ENCODE data around the gene SSR3. TPM values are rescaled to one million over a fixed set of nuclear protein-coding genes. Genes with fewer than 3 reads are reported as not detected.

Gene SSR3
- total and polyA plus RNA-seq, 2 of the 13 experiments (the other 11 are each of a cell fraction or from before 2014, with no cell fraction given), result 229 to 325 TPM

DNA sequence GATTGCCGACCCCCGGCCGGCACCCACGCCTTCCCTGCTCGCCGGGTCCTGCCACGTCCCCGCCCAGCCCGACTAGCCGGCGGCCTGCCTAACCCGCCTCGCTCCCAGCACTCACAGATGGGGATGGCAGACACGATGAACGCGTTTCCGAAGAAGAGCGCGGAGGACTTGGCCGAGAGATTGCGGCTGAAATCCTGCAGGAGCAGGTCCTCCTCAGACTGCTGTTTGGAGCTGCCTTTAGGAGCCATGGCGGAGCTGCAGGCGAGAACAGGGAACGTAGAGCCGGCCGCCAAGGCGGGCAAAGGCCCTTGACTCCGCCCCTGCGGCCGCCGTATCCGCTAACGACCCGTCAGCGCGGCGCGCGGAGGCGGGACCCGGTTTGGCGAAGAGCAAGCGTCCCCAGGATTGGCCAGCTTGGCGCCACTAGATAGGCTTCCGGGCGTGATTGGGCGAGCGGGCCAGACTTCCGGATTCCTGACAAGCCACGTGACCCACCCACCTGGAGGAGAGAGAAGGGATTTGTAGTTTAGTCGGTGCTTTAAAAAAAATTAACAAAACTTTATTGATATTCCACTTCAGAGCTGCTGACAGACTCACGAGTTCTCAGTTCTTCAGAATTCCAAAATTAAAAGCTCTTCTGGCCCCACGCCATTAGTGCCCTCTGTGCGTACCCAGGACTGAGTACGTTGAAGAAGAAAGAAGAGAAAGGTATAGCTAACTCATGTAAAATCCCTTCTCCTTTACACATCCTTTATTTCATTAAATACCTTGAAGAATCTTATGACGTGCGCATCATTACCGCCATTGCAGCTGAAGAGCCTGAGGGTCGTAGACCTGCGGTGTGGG lies at the start of gene SSR3 (continued):
- TF ChIP-seq, protein P1, sequence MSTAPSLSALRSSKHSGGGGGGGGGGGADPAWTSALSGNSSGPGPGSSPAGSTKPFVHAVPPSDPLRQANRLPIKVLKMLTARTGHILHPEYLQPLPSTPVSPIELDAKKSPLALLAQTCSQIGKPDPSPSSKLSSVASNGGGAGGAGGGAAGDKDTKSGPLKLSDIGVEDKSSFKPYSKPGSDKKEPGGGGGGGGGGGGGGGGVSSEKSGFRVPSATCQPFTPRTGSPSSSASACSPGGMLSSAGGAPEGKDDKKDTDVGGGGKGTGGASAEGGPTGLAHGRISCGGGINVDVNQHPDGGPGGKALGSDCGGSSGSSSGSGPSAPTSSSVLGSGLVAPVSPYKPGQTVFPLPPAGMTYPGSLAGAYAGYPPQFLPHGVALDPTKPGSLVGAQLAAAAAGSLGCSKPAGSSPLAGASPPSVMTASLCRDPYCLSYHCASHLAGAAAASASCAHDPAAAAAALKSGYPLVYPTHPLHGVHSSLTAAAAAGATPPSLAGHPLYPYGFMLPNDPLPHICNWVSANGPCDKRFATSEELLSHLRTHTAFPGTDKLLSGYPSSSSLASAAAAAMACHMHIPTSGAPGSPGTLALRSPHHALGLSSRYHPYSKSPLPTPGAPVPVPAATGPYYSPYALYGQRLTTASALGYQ (CRISPR knock-in tag; IDR thresholded peaks at IDR 0.05), result no peak
- TF ChIP-seq ATM (IDR thresholded peaks at IDR 0.05; ENCODE audit: borderline replicate concordance) (no peak), KDM4B (CRISPR knock-in tag; IDR thresholded peaks at IDR 0.05) (no peak), SKI (IDR thresholded peaks at IDR 0.05; ENCODE audit: partially characterized antibody) (peak; percentile 41), NFKB2 (CRISPR knock-in tag; IDR thresholded peaks at IDR 0.05; ENCODE audit: borderline replicate concordance) (peak; percentile 87; the same call in 1 of the 2 replicates), ZFY (CRISPR knock-in tag; IDR thresholded peaks at IDR 0.05) (peak; percentile 92), PLRG1 (conservative IDR thresholded peaks at IDR 0.05) (no peak), ZFP1 (CRISPR knock-in tag; IDR thresholded peaks at IDR 0.05) (no peak), ZNF354B (CRISPR knock-in tag; IDR thresholded peaks at IDR 0.05) (0 out of 2 replicates have a peak, but pooled peaks have one; percentile 38), ZNF816 (CRISPR knock-in tag; IDR thresholded peaks at IDR 0.05; ENCODE audit: borderline replicate concordance) (peak; percentile 68; the same call in 1 of the 2 replicates), MTA1 (CRISPR knock-in tag; IDR thresholded peaks at IDR 0.05; ENCODE audit: borderline replicate concordance) (no peak)
- TF ChIP-seq, protein P2, sequence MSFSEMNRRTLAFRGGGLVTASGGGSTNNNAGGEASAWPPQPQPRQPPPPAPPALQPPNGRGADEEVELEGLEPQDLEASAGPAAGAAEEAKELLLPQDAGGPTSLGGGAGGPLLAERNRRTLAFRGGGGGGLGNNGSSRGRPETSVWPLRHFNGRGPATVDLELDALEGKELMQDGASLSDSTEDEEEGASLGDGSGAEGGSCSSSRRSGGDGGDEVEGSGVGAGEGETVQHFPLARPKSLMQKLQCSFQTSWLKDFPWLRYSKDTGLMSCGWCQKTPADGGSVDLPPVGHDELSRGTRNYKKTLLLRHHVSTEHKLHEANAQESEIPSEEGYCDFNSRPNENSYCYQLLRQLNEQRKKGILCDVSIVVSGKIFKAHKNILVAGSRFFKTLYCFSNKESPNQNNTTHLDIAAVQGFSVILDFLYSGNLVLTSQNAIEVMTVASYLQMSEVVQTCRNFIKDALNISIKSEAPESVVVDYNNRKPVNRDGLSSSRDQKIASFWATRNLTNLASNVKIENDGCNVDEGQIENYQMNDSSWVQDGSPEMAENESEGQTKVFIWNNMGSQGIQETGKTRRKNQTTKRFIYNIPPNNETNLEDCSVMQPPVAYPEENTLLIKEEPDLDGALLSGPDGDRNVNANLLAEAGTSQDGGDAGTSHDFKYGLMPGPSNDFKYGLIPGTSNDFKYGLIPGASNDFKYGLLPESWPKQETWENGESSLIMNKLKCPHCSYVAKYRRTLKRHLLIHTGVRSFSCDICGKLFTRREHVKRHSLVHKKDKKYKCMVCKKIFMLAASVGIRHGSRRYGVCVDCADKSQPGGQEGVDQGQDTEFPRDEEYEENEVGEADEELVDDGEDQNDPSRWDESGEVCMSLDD (CRISPR knock-in tag; IDR thresholded peaks at IDR 0.05; ENCODE audit: borderline replicate concordance), result 0 out of 2 replicates have a peak, but pooled peaks have one; percentile 6
- TF ChIP-seq, protein P3, sequence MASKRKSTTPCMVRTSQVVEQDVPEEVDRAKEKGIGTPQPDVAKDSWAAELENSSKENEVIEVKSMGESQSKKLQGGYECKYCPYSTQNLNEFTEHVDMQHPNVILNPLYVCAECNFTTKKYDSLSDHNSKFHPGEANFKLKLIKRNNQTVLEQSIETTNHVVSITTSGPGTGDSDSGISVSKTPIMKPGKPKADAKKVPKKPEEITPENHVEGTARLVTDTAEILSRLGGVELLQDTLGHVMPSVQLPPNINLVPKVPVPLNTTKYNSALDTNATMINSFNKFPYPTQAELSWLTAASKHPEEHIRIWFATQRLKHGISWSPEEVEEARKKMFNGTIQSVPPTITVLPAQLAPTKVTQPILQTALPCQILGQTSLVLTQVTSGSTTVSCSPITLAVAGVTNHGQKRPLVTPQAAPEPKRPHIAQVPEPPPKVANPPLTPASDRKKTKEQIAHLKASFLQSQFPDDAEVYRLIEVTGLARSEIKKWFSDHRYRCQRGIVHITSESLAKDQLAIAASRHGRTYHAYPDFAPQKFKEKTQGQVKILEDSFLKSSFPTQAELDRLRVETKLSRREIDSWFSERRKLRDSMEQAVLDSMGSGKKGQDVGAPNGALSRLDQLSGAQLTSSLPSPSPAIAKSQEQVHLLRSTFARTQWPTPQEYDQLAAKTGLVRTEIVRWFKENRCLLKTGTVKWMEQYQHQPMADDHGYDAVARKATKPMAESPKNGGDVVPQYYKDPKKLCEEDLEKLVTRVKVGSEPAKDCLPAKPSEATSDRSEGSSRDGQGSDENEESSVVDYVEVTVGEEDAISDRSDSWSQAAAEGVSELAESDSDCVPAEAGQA (IDR thresholded peaks at IDR 0.05; ENCODE audit: low read depth), result 0 out of 2 replicates have a peak, but pooled peaks have one; percentile 51
- TF ChIP-seq, protein P3 (CRISPR knock-in tag; IDR thresholded peaks at IDR 0.05; ENCODE audit: borderline replicate concordance), result no peak
- TF ChIP-seq, protein P4, sequence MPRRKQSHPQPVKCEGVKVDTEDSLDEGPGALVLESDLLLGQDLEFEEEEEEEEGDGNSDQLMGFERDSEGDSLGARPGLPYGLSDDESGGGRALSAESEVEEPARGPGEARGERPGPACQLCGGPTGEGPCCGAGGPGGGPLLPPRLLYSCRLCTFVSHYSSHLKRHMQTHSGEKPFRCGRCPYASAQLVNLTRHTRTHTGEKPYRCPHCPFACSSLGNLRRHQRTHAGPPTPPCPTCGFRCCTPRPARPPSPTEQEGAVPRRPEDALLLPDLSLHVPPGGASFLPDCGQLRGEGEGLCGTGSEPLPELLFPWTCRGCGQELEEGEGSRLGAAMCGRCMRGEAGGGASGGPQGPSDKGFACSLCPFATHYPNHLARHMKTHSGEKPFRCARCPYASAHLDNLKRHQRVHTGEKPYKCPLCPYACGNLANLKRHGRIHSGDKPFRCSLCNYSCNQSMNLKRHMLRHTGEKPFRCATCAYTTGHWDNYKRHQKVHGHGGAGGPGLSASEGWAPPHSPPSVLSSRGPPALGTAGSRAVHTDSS (CRISPR knock-in tag; conservative IDR thresholded peaks at IDR 0.05), result no peak
